Fibroblast of skin of left biceps (primary cell): ENCODE measurements around the gene SCYGR2.
"Not testable (repeated sequence)": the region's sequence is repeated elsewhere in the genome, so short reads cannot be mapped to it uniquely, and the experiment has no call there.

Source experiments
- DNase-seq, 2 experiments: peaks; one replicate each; pipeline ENCODE4 v3.0.0-alpha.2; 2013; ENCODE audit warnings: low read depth in 2 of 2

SCYGR2 gene

DNA sequence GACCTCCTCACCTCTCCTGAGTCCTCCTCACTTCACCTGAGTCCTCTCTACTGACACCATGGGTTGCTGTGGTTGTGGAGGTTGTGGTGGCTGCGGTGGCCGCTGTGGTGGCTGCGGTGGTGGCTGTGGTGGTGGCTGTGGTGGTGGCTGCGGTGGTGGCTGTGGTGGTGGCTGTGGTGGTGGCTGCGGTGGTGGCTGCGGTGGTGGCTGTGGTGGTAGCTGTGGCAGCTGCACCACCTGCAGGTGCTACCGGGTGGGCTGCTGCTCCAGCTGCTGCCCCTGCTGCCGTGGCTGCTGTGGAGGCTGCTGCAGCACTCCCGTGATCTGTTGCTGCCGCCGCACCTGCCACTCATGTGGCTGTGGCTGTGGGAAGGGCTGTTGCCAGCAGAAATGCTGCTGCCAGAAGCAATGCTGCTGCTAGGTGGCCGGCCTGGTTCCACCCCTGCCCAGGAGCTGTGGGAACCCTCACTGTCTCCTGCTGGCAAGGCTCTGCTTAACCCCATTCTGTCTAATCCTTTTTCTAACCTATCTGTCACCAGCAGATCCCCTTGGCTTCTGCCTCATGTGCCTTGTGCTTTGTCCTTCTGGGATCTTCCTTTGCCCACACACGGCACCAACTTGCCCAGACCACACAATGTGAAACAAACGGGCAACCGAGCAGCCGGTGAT, at the start of gene SCYGR2:
SCYGR2 (plus strand) TSS at position 59 of the 669 bp plus-strand sequence; CDS start at position 59, 0 bp downstream.
- DNase-seq, result not testable (repeated sequence)

DNA sequence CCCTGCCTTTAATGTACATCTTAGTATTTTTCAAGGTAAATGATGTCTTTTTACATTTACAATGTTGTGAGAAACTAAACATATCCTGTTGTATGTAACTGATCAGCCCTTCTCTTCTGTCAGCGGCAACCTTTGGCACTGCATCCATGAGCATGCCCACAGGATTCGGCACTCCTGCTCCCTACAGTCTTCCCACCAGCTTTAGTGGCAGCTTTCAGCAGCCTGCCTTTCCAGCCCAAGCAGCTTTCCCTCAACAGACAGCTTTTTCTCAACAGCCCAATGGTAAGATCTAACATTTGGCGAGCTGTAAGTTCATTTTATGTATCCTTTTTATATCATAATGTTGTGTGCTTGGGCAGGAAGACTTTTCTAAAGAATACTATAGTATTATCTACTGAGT, 46.9 kb upstream of the SCYGR2 start:
- DNase-seq, result no peak

DNA sequence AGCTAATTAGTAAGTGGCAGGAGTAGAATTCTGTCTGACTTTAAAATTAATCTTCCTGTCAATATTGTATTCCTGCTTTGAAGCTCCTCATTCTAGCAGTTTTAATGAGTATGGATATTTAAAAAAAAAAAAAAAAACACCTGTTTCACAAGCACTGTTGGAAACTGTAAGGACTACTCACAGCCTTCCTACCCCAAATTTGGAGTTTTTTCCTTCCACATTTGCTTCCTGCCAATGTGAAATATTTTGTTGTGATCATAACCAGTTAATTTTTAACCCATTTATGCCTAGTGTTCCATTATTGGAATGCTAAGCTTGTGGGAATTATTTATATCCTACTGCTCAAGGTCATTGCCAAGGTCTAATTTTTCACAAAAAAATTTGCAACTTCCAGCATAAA, 36.1 kb upstream of the SCYGR2 start:
- no peak for DNase-seq

DNA sequence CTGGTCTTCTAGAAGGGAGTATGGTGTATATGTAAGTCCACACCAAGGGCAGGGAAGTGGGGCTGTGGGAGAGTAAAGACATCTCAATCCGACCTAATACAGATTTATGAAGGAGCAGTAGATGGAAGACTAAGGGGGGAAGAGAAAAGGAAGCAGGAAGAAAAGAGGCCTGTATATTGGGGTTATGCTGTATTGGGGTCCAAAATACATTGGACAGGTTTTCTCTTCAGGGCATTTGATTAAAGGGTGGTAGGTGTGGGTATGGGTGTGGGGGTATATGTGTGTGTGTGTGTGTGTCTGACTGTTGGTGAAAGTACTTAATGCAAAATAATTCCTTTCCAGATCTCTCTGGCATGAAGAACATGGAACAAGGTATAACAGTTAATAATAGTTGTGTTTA, 33.6 kb upstream of the SCYGR2 start:
- no peak for DNase-seq

- DNase-seq, result no peak
Observed at GRCh38 chr2:227566012-227566411, 32.7 kb upstream of the SCYGR2 start.

DNA sequence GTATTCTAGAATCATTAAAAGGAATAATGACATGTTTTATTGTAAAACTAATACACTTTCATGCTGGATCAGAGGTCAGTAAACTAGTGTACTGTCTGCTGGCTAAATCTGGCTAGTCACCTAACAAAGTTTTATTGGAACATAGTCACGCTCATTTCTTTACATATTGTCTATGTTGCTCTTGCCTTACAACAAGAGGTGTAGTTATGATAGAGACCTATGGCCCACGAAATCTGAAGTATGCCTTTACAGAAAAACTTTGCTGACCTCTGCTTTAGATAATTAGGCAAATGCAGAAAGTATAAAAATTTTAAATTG, 29.9 kb upstream of the SCYGR2 start:
- DNase-seq, result no peak

DNA sequence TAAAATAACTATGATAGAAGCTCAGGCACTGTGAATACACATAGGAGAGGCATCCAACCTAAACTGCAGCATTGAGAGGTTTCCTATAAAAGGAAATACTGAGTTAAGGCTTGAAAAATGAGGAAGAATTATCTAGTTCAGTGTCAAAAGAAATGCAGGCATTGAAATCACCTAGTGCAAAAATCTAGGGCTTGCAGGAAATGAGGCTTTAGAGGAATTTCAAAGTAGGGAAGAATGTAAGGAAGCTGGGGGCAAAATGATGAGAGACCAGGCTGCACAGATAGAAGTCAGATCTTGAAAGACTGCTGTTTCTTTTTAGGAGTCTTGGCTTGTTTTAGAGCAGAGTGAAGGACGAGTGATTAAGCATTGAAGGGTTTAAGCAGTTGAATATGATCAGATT, 28.1 kb upstream of the SCYGR2 start:
- DNase-seq, result no peak

GRCh38 chr2:227576110-227576509, 22.6 kb upstream of the SCYGR2 start:
- no peak for DNase-seq

- no peak for DNase-seq
Observed at GRCh38 chr2:227576812-227577211, 21.9 kb upstream of the SCYGR2 start.

GRCh38 chr2:227577555-227577954, 21.1 kb upstream of the SCYGR2 start:
- DNase-seq, result no peak

- no peak for DNase-seq
Observed at GRCh38 chr2:227578642-227579041, 20.1 kb upstream of the SCYGR2 start.

DNA sequence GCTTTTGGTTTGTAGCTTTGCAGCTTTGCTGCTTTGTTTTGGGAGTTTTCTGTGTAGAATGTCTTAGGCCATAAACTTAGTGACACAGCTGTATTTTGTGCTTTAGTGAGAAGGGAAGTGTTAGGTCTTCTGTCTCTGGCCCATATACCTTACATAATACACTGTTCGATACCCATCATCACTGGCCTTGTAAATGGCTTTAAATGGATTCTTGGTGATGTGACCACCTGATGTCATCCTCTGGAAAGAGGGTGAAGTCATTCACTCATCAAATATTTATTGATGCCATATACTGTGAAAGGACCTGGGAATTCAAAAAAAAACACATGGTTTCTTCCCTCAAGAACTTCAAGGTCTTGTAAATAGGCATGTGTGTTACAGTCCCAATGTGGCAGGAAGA, 18.9 kb upstream of the SCYGR2 start:
- DNase-seq, result no peak

GRCh38 chr2:227582369-227582768, 16.3 kb upstream of the SCYGR2 start:
- DNase-seq, result no peak

DNA sequence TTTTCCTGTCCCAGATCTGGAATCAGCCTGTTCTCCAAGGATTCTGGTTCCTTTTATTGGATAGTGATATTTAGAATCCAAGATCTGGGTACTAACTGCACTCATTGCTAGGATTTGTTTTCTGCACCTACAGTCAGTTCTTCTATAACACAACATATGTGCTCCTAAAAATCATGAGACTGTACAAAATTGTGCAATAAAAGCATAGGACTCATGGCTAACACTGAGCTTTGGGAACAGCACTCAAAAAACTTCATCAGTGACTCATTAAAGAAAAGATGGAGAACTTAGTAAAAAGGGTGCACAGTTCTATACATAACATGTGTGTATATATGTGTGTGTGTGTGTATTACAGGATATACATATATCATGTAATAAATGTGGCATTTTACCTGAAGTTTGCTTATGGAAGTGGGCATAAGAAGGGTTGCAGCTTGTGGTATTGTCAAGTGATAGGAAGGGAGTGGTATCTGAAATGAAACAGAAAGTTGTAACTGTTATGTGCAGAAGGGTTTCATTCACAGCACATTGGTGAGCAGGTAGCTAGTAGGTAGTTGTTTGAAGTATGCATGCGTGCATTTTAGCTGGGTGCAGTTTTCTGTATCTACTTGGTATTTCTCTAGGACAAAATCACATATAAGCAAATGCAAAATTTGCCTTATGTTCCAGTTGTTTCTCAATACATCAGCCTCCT, 5.9 kb upstream of the SCYGR2 start:
- DNase-seq, result no peak

DNA sequence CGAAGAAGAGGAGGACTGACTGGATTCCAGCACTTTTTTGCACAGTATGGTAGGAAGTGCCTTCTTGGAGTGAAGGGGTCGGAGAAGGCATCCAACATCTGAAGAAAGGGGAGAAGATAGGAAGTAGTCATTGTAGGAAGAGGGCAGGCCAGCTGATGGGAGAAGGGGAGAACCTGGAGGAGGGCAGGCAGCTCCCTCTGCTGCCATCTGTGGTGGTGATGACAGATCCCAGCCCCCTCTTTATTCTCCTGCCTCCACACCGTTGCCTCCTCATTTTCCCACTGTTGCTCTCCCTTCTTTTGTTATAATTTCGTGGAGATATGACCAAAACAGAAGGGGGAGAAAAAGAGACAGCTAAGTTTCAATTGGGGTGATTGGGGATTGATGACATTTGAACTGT, 2.9 kb upstream of the SCYGR2 start:
- no peak for DNase-seq

- no peak for DNase-seq
Observed at GRCh38 chr2:227597036-227597435, 1.7 kb upstream of the SCYGR2 start.

DNA sequence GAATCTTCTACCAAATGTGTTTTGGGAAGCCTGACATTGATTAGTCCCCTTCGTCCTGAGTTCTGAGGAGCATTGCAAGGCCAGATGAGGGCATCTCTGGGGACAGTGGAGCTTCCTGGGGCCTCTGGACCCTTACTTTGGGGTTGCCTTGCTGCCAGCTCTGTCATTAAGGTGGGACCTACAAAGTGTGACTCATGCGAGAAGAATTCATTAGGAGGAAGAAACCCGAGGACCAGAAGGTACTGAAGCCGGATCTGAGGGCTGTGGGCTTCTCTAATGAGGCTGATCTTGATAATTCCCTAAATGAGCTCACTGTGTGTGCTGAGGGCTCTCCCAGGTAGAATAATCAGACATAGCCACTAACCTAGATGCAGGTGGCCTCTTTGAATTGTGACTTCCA, 695 bp upstream of the SCYGR2 start:
- no peak for DNase-seq

- DNase-seq, result no peak
Observed at GRCh38 chr2:227602358-227602757, 3.7 kb downstream of the SCYGR2 start.

DNA sequence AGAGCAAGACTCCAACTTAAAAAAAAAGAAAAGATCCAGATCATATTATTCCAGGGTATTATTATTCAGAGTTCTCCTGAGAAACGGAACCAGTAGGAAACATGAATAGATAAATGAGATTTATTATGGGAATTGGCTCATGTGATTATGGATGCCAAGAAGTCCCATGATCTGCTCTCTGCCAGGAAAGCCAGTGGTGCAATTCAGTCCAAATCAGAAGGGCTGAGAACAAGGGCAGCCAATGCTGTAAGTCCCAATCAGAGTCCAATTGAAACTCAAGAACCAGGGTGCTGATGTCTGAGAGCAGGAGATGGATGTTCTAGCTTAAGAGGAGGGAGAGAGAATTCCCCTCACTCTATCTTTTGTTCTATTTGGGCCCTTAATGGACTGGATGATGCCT, 7.8 kb downstream of the SCYGR2 start:
- no peak for DNase-seq

DNA sequence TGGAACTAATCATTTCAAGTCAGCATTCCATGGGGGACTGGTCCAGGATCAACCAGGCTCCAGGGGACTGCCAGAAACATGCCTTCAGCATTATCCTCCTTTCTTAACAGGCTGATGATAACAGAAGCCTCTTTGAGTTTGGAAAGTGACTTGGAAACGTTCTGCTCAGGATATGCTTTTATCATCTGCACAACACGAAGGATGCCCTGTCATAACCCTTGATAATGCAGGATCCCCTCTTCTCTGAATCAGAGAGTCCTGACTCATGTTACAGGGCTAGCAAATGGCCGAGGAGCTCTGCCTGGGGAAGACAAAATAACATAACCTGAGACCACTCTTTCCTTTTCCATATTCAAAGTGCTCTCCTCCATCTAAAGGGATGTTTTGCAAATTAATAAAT, 9.2 kb downstream of the SCYGR2 start:
- DNase-seq, result no peak

GRCh38 chr2:227608561-227609338, 10.1 kb downstream of the SCYGR2 start:
- no peak for DNase-seq

DNA sequence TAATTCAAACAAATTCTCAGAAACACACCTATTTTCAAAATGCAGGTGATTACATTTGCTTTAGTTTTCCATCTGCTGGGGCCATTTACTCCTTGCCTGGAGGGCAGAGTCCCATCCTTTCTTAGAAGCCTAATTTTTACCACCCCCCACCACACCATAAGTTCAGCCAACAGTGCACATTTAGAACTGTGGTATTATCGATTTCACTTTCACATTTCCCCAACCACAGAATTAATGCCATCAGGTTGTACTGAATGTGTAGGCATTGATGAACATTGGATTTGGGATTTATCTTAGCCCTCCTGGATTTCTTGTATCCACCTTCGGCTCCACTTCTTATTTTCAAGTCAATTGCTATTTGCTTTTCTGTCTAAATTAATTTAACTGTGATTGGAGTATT, 11.4 kb downstream of the SCYGR2 start:
- no peak for DNase-seq
